Keratinocyte (primary cell): ENCODE data around the gene B3GAT1. TPM values are rescaled to one million over a fixed set of nuclear protein-coding genes. Genes with fewer than 3 reads are reported as not detected.

Experiments
- DNase-seq: peaks from one replicate; pipeline ENCODE4 v3.0.0-alpha.2; 2011; ENCODE audit warnings: low read depth, missing footprints, low spot score
- FAIRE-seq: peaks from 2 replicates; lab custom pipeline; 2011; peaks lifted over from hg19 to GRCh38; lab: Jason Lieb, UNC
- H2AFZ ChIP-seq: 2 replicates; pipeline ENCODE4 v1.6.0; 2012; ENCODE audit warnings: low read length, control low read depth, inconsistent platforms; ENCODE audit not compliant: control insufficient read depth
- H3K27ac ChIP-seq: 2 replicates; pipeline ENCODE4 v1.5.1; 2011; ENCODE audit warnings: low read length; ENCODE audit not compliant: control insufficient read depth, insufficient read depth
- H3K27me3 ChIP-seq: 3 replicates; pipeline ENCODE4 v1.6.0; 2011; ENCODE audit warnings: low read length; ENCODE audit not compliant: control insufficient read depth, insufficient read depth; ENCODE audit errors: extremely low read depth
- H3K36me3 ChIP-seq, 2 experiments: 2 replicates in 1 of 2; 3 replicates in 1 of 2; pipeline ENCODE4 v1.5.1; 2011; ENCODE audit warnings: low read length in 2 of 2, mild to moderate bottlenecking in 1 of 2; ENCODE audit not compliant: control insufficient read depth in 2 of 2, insufficient read depth in 2 of 2; ENCODE audit errors: extremely low read depth in 1 of 2
- H3K4me1 ChIP-seq: 3 replicates; pipeline ENCODE4 v1.5.1; 2011; ENCODE audit warnings: low read length; ENCODE audit not compliant: control insufficient read depth, insufficient read depth; ENCODE audit errors: extremely low read depth
- H3K4me2 ChIP-seq: 3 replicates; pipeline ENCODE4 v1.6.0; 2011; ENCODE audit warnings: low read depth, low read length; ENCODE audit not compliant: control insufficient read depth, insufficient read depth; ENCODE audit errors: extremely low read depth
- H3K4me3 ChIP-seq, 3 experiments: fragments of 200-600 bp in 1 of 3; sonication (generic) in 1 of 3; 2 replicates in 2 of 3; 3 replicates in 1 of 3; pipeline ENCODE4 v1.5.1; 2011 to 2016; ENCODE audit warnings: low read length in 3 of 3, mild to moderate bottlenecking in 3 of 3, control low read depth in 2 of 3, inconsistent platforms in 1 of 3, low read depth in 1 of 3, mixed read lengths in 1 of 3, mixed run types in 1 of 3, moderate library complexity in 1 of 3; ENCODE audit not compliant: control insufficient read depth in 2 of 3, insufficient read depth in 2 of 3; ENCODE audit errors: extremely low read depth in 1 of 3
- H3K79me2 ChIP-seq: 2 replicates; pipeline ENCODE4 v1.6.0; 2012; ENCODE audit warnings: low read length; ENCODE audit not compliant: control insufficient read depth, insufficient read depth
- H3K9ac ChIP-seq: 3 replicates; pipeline ENCODE4 v1.6.0; 2011; ENCODE audit warnings: low read length; ENCODE audit not compliant: control insufficient read depth, insufficient read depth; ENCODE audit errors: extremely low read depth
- H3K9me1 ChIP-seq: 3 replicates; pipeline ENCODE4 v1.6.0; 2011; ENCODE audit warnings: low read length; ENCODE audit not compliant: control insufficient read depth, insufficient read depth; ENCODE audit errors: extremely low read depth
- H3K9me3 ChIP-seq: 2 replicates; pipeline ENCODE4 v1.5.1; 2012; ENCODE audit warnings: low read depth, low read length; ENCODE audit not compliant: control insufficient read depth
- H4K20me1 ChIP-seq: 3 replicates; pipeline ENCODE4 v1.6.0; 2011; ENCODE audit warnings: low read length; ENCODE audit not compliant: control insufficient read depth, insufficient read depth; ENCODE audit errors: extremely low read depth
- EZH2 ChIP-seq: IDR thresholded peaks from one replicate; pipeline ENCODE4 v1.6.1; 2012; ENCODE audit warnings: inconsistent platforms, mild to moderate bottlenecking, low read length, moderate library complexity
- dilution Hi-C: fragments of 300-500 bp; cut with MboI; formaldehyde crosslinking; loops from one replicate; pipeline ENCODE4 v1.7.0; 2020; ENCODE audit warnings: low sequenced_read_pairs; ENCODE audit not compliant: extremely low pct_ligation_motif_present
- polyA plus RNA-seq, 5 experiments: library from polyadenylated mRNA; depleted of rRNA in 3 of 5; stranded (reverse) in 3 of 5; stranded (forward) in 1 of 5; unstranded in 1 of 5; fragments of >200 nt; gene quantifications; 1 replicate in 1 of 5; 2 replicates in 3 of 5; 3 replicates in 1 of 5; pipeline versions ENCODE4 v1.2.1 to v1.2.3, GENCODE V29; 2011 to 2012; ENCODE audit warnings: missing spikeins in 2 of 5, low read depth in 1 of 5, low replicate concordance in 1 of 5
- TF ChIP-seq, protein P1 (sequence below), 3 experiments: IDR thresholded peaks in 1 of 3; conservative IDR thresholded peaks in 1 of 3; optimal IDR thresholded peaks in 1 of 3; 2 replicates in 2 of 3; 3 replicates in 1 of 3; pipeline versions ENCODE3 to v1.5.1; 2011; ENCODE audit warnings: low read length in 3 of 3, mild to moderate bottlenecking in 3 of 3, moderate library complexity in 2 of 3, control low read depth in 1 of 3, inconsistent platforms in 1 of 3; ENCODE audit not compliant: insufficient read depth in 2 of 3; ENCODE audit errors: extremely low read depth in 1 of 3

The B3GAT1 gene
- polyA plus RNA-seq, 1 donor (not counting 4 experiments of a cell fraction or from before 2014, with no cell fraction given): 0.04 TPM

DNA sequence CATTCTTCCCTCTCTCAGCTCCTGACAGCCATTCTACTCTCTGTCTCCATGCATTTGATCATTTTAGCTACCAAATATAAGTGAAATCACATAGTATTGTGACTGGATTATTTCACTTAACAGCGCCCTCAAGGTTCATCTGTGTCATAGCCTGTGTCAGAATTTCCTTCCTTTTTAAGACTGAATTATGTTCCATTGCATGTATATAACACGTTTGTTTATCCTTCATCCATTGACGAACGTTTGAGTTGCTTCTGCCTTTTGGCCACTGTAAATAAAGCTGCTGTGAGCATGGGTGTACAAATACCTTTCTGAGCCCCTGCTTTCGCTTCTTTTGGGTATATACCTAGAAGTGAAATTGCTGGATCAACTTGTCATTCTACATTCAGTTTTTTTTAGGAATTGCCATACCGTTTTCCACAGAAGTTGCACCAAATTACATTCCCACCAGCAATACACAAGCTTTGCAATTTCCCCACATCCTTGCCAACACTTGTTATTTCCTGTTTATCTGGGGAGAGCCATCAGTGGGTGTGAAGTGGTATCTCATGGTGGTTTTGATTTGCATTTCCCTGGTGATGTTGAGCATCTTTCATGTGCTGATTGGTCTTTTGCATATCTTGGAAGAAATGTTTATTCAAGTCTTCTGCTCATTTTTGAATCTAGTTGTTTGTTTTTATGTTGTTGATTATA is 62.8 kb downstream of the B3GAT1 start:
- Histone ChIP-seq H3K79me2 (no peaks in the 10 kb centered on the region), H3K4me2 (no peak overlapping the region), H2AFZ (no peak overlapping the region), H3K4me1 (no peaks in the 10 kb centered on the region), H3K27me3 (no peaks in the 10 kb centered on the region), H4K20me1 (no peaks in the 10 kb centered on the region), H3K4me3 (no peak overlapping the region), H3K9ac (no peak overlapping the region), H3K9me3 (no peaks in the 10 kb centered on the region), H3K9me1 (no peaks in the 10 kb centered on the region), H3K27ac (no peak overlapping the region), H3K36me3 (no peaks in the 10 kb centered on the region)
- dilution Hi-C loops: no loop called here
- FAIRE-seq: no peak
- DNase-seq: no peak
- no peak for TF ChIP-seq EZH2
- TF ChIP-seq, protein P1, sequence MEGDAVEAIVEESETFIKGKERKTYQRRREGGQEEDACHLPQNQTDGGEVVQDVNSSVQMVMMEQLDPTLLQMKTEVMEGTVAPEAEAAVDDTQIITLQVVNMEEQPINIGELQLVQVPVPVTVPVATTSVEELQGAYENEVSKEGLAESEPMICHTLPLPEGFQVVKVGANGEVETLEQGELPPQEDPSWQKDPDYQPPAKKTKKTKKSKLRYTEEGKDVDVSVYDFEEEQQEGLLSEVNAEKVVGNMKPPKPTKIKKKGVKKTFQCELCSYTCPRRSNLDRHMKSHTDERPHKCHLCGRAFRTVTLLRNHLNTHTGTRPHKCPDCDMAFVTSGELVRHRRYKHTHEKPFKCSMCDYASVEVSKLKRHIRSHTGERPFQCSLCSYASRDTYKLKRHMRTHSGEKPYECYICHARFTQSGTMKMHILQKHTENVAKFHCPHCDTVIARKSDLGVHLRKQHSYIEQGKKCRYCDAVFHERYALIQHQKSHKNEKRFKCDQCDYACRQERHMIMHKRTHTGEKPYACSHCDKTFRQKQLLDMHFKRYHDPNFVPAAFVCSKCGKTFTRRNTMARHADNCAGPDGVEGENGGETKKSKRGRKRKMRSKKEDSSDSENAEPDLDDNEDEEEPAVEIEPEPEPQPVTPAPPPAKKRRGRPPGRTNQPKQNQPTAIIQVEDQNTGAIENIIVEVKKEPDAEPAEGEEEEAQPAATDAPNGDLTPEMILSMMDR (optimal IDR thresholded peaks at IDR 0.05 in 1 of 3, IDR thresholded peaks at IDR 0.05 in 1 of 3, conservative IDR thresholded peaks at IDR 0.05 in 1 of 3; ENCODE audit: extremely low read depth in 1 of 3, insufficient read depth in 2 of 3, low read length in 3 of 3): no peak

DNA sequence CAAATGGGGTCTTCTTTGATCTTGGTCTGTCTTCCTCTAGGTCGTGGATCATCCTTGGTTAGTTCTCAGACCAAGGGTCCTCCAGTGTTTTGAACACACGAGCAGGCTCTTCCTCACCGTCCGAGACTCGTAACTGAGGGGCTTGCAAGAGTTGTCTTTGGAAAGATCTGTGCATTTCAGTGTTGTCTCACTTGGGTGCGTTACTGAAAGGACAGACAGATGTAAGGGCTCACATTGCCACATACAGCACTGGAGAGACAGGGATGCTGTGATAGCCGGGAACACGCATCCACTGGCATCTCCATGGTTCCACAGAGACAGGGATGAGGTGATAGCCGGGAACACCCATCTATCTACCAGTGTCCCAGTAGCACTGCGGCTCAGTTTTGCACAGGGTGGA is 64.6 kb downstream of the B3GAT1 start:
- Histone ChIP-seq H3K4me1 (no peaks in the 10 kb centered on the region), H3K36me3 (no peaks in the 10 kb centered on the region), H3K79me2 (no peaks in the 10 kb centered on the region), H4K20me1 (no peaks in the 10 kb centered on the region), H3K9me3 (no peaks in the 10 kb centered on the region), H3K27ac (no peak overlapping the region), H3K4me3 (no peak overlapping the region), H3K9ac (no peak overlapping the region), H3K27me3 (no peaks in the 10 kb centered on the region), H2AFZ (no peak overlapping the region), H3K4me2 (no peak overlapping the region), H3K9me1 (no peaks in the 10 kb centered on the region)
- FAIRE-seq (no peak), DNase-seq (no peak)
- no peak for TF ChIP-seq EZH2
- TF ChIP-seq, protein P1 (optimal IDR thresholded peaks at IDR 0.05 in 1 of 3, IDR thresholded peaks at IDR 0.05 in 1 of 3, conservative IDR thresholded peaks at IDR 0.05 in 1 of 3; ENCODE audit: extremely low read depth in 1 of 3, insufficient read depth in 2 of 3, low read length in 3 of 3): no peak
- dilution Hi-C loops: no loop called here
